A549 (cell line): ENCODE results near the gene LYPD3.

Source experiments
- CBX8 ChIP-seq: fragments of 200-600 bp; sonication (generic); IDR thresholded peaks from 2 replicates; pipeline ENCODE4 v1.6.1; 2016
- CTCF ChIP-seq: fragments of >200 bp; sonication (Bioruptor Twin); formaldehyde crosslinking; IDR thresholded peaks from 3 replicates; pipeline ENCODE4 v1.5.1; 2016
- JUN ChIP-seq, 2 experiments: fragments of >200 bp; sonication (Bioruptor Twin); formaldehyde crosslinking; IDR thresholded peaks; 2 replicates in 1 of 2; 3 replicates in 1 of 2; pipeline ENCODE4 v1.6.1; 2016 to 2017
- MYC ChIP-seq: IDR thresholded peaks from 2 replicates; pipeline ENCODE4 v1.6.1; 2012; ENCODE audit warnings: mild to moderate bottlenecking, inconsistent platforms, low read length, improper control_type of control experiment, borderline replicate concordance
- PBX3 ChIP-seq: IDR thresholded peaks from 2 replicates; pipeline ENCODE4 v1.6.1; 2012
- POLR2A ChIP-seq: IDR thresholded peaks from 2 replicates; pipeline ENCODE4 v1.6.1; 2012; ENCODE audit warnings: mild to moderate bottlenecking, low read length
- RAD21 ChIP-seq, 2 experiments: fragments of >200 bp in 1 of 2; sonication (Bioruptor Twin) in 1 of 2; formaldehyde crosslinking in 1 of 2; IDR thresholded peaks in 1 of 2; conservative IDR thresholded peaks in 1 of 2; 2 replicates in 1 of 2; 3 replicates in 1 of 2; pipeline ENCODE4 v1.6.1; 2012 to 2018; ENCODE audit warnings: inconsistent platforms in 1 of 2
- SMC3 ChIP-seq: fragments of >200 bp; sonication (Bioruptor Twin); formaldehyde crosslinking; IDR thresholded peaks from 3 replicates; pipeline ENCODE4 v1.6.1; 2018; ENCODE audit warnings: inconsistent platforms
- USF2 ChIP-seq: fragments of 450-650 bp; IDR thresholded peaks from 2 replicates; pipeline ENCODE4 v1.6.1; 2014; ENCODE audit warnings: antibody characterized with exemption

- TF ChIP-seq USF2 (no peak), JUN (IDR thresholded peaks at IDR 0.05) (no peak), POLR2A (no peak), RAD21 (conservative IDR thresholded peaks at IDR 0.05 in 1 of 2, IDR thresholded peaks at IDR 0.05 in 1 of 2) (no peak), CBX8 (no peak), PBX3 (no peak), SMC3 (no peak), CTCF (no peak), MYC (no peak)
Measured at GRCh38 chr19:43489979-43490599, 24.7 kb upstream of the LYPD3 start.
